Measurements from ENCODE around the gene P2RX2. TPM values are rescaled to one million over a fixed set of nuclear protein-coding genes. Genes with fewer than 3 reads are reported as not detected.

Gene P2RX2
- total RNA-seq, 4 donors from 2014 or later, result not detected

GRCh38 chr12:132571598-132571997, 47.0 kb upstream of the P2RX2 start:
- Histone ChIP-seq H3K36me3 (peaks cover 0 to 99% (median 0%) of the 10 kb centered on the region in 3 donors), H3K27me3 (no peaks in the 10 kb centered on the region), H3K4me1 (peaks cover 0 to 6% (median 0%) of the 10 kb centered on the region in 4 donors), H3K9me3 (no peaks in the 10 kb centered on the region), H3K4me3 (no peak overlapping the region), H3K27ac (no peak overlapping the region)
- TF ChIP-seq POLR2A (IDR thresholded peaks at IDR 0.05) (no peak), EP300 (IDR thresholded peaks at IDR 0.05) (no peak), CTCF (IDR thresholded peaks at IDR 0.05) (no peak)
- DNase-seq (ENCODE audit: low spot score in 2 of 2), result no peak
- 84 to 94% methylated on average over 12 to 20 of the region's 20 CpGs for WGBS, 2 donors

- 74 to 77% methylated on average over 16 to 20 of the region's 26 CpGs for WGBS, 2 donors
- H3K9me3 ChIP-seq, result no peaks in the 10 kb centered on the region
- peaks cover 0 to 6% (median 0%) of the 10 kb centered on the region in 4 donors for H3K4me1 ChIP-seq
- H3K27me3 ChIP-seq, result no peaks in the 10 kb centered on the region
- TF ChIP-seq EP300 (IDR thresholded peaks at IDR 0.05) (no peak), CTCF (IDR thresholded peaks at IDR 0.05) (no peak), POLR2A (IDR thresholded peaks at IDR 0.05) (no peak)
- H3K27ac ChIP-seq, result no peak overlapping the region
- no peak overlapping the region for H3K4me3 ChIP-seq
- H3K36me3 ChIP-seq, result peaks cover 0 to 99% (median 0%) of the 10 kb centered on the region in 3 donors
- DNase-seq (ENCODE audit: low spot score in 2 of 2), result no peak
These were observed 46.5 kb upstream of the P2RX2 start for GRCh38 chr12:132572106-132572505.

- peaks cover 0 to 6% (median 0%) of the 10 kb centered on the region in 4 donors for H3K4me1 ChIP-seq
- WGBS, 2 donors, result 84 to 87% methylated on average over 25 to 26 of the region's 36 CpGs
- TF ChIP-seq POLR2A (IDR thresholded peaks at IDR 0.05) (no peak), CTCF (IDR thresholded peaks at IDR 0.05) (no peak), EP300 (IDR thresholded peaks at IDR 0.05) (no peak)
- H3K36me3 ChIP-seq, result peaks cover 0 to 99% (median 0%) of the 10 kb centered on the region in 3 donors
- no peak for DNase-seq (ENCODE audit: low spot score in 2 of 2)
- H3K27me3 ChIP-seq, result no peaks in the 10 kb centered on the region
- H3K9me3 ChIP-seq, result no peaks in the 10 kb centered on the region
- no peak overlapping the region for H3K4me3 ChIP-seq
- no peak overlapping the region for H3K27ac ChIP-seq
These were observed 45.5 kb upstream of the P2RX2 start for GRCh38 chr12:132572801-132573760.

GRCh38 chr12:132574271-132574996, 44.1 kb upstream of the P2RX2 start:
- 95 to 97% methylated on average over 20 to 35 of the region's 39 CpGs for WGBS, 2 donors
- TF ChIP-seq POLR2A (IDR thresholded peaks at IDR 0.05) (no peak), EP300 (IDR thresholded peaks at IDR 0.05) (no peak), CTCF (IDR thresholded peaks at IDR 0.05) (no peak)
- peaks cover 0 to 99% (median 0%) of the 10 kb centered on the region in 3 donors for H3K36me3 ChIP-seq

More at GRCh38 chr12:132574271-132574996, 44.1 kb upstream of the P2RX2 start:
- DNase-seq (ENCODE audit: low spot score in 2 of 2), result no peak
- no peak overlapping the region for H3K4me3 ChIP-seq
- H3K9me3 ChIP-seq, result no peaks in the 10 kb centered on the region
- no peak overlapping the region for H3K27ac ChIP-seq
- H3K4me1 ChIP-seq, result peaks cover 0 to 15% (median 0%) of the 10 kb centered on the region in 4 donors
- no peaks in the 10 kb centered on the region for H3K27me3 ChIP-seq
